Measurements from ENCODE around the gene EZH1. TPM values are rescaled to one million over a fixed set of nuclear protein-coding genes. Genes with fewer than 3 reads are reported as not detected.

EZH1 gene
- polyA plus RNA-seq, 1 donor from 2014 or later: 52.5 TPM

DNA sequence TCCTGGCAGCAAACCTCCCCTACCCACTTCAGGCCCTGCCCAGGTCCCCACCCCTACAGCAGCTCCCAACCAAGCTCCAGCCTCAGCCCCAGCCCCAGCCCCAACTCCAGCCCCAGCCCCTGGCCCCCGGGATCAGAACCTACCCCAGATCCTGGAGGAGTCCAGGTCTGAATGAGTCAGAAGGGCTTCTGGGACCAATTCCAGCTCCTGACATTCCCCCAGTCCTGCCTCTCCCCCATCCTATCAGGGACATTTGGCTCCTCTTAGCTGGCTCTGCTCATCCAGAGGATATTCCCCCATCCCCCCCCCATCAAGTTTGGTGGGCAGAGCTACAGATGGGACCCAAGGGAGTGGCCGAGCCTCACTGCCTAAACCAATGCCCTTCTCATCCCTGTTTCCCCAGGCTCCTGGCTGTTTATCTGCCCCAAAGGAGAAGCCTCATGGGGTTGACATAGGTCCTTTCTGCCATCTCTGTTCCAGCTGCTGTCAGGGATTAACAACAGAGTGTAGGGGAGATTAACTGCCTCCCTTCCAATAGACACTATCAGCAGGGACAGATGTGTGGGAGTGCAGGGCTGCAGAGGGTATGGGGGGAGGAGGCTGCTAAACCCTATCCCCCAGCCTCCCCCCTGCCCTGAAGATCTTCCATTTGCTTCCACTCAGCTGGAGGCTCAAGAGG lies 46.0 kb downstream of the EZH1 start:
- TF ChIP-seq SMC3 (conservative IDR thresholded peaks at IDR 0.05; ENCODE audit: poor library complexity): no peak
- TF ChIP-seq EZH2 (IDR thresholded peaks at IDR 0.05; ENCODE audit: borderline replicate concordance, insufficient read depth, low read length, poor library complexity, severe bottlenecking): no peak
- no peak for TF ChIP-seq MXI1 (conservative IDR thresholded peaks at IDR 0.05; ENCODE audit: poor library complexity, severe bottlenecking)
- no peaks in the 10 kb centered on the region for H3K9me2 ChIP-seq (ENCODE audit: insufficient read depth, low read length)
- no peak overlapping the region for H3K9ac ChIP-seq (ENCODE audit: low read length)
- H2AFZ ChIP-seq (ENCODE audit: low read depth, low read length): no peak overlapping the region
- H3K27me3 ChIP-seq (ENCODE audit: insufficient read depth, low read depth, low read length): no peaks in the 10 kb centered on the region
- H3K36me3 ChIP-seq (ENCODE audit: insufficient read depth, low read length): peaks cover 5% of the 10 kb centered on the region
- no peaks in the 10 kb centered on the region for H3K9me3 ChIP-seq (ENCODE audit: low read length)
- no peaks in the 10 kb centered on the region for H3K79me2 ChIP-seq (replicated peaks; ENCODE audit: insufficient read depth, low read length)
- no peaks in the 10 kb centered on the region for H4K20me1 ChIP-seq (ENCODE audit: insufficient read depth)
- no peak overlapping the region for H3K27ac ChIP-seq (ENCODE audit: low read length)
- no peaks in the 10 kb centered on the region for H3F3A ChIP-seq (ENCODE audit: insufficient read depth, low read length, poor library complexity, severe bottlenecking)
- no peak overlapping the region for H3K4me2 ChIP-seq (ENCODE audit: low read length)
- no peak overlapping the region for H3K4me3 ChIP-seq (ENCODE audit: low read length)

DNA sequence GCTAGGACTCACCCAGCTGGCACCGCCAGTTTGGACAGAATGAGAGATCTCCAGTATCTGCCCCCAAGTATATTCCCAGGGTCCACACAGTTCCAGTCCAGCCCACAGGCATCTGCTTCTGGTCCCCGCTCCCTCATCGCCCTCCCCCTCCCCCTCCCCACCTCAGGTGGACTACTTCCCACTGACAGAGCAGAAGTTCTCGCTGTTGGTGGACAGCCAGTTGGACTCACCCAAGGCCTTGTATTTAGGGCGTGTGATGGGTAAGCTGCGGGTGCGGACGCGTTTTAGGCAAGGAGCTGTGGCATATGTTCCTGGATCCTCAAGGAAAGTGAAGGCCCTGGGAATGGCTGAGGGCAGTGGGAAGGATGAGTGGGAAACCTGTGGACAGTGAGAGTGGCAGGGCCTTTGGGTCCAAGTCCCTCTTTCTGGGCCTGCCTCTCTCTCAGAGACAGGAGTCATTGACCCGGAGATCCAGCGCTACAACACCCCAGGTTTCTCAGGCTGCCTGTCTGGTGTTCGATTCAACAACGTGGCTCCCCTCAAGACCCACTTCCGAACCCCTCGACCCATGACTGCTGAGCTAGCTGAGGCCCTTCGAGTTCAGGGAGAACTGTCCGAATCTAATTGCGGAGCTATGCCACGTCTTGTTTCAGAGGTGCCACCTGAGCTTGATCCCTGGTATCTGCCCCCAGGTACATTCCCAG lies 47.6 kb downstream of the EZH1 start:
- H3K9me2 ChIP-seq (ENCODE audit: insufficient read depth, low read length): no peaks in the 10 kb centered on the region
- H3F3A ChIP-seq (ENCODE audit: insufficient read depth, low read length, poor library complexity, severe bottlenecking): no peaks in the 10 kb centered on the region
- no peak overlapping the region for H3K4me3 ChIP-seq (ENCODE audit: low read length)
- no peak overlapping the region for H3K9ac ChIP-seq (ENCODE audit: low read length)
- TF ChIP-seq, protein P1, sequence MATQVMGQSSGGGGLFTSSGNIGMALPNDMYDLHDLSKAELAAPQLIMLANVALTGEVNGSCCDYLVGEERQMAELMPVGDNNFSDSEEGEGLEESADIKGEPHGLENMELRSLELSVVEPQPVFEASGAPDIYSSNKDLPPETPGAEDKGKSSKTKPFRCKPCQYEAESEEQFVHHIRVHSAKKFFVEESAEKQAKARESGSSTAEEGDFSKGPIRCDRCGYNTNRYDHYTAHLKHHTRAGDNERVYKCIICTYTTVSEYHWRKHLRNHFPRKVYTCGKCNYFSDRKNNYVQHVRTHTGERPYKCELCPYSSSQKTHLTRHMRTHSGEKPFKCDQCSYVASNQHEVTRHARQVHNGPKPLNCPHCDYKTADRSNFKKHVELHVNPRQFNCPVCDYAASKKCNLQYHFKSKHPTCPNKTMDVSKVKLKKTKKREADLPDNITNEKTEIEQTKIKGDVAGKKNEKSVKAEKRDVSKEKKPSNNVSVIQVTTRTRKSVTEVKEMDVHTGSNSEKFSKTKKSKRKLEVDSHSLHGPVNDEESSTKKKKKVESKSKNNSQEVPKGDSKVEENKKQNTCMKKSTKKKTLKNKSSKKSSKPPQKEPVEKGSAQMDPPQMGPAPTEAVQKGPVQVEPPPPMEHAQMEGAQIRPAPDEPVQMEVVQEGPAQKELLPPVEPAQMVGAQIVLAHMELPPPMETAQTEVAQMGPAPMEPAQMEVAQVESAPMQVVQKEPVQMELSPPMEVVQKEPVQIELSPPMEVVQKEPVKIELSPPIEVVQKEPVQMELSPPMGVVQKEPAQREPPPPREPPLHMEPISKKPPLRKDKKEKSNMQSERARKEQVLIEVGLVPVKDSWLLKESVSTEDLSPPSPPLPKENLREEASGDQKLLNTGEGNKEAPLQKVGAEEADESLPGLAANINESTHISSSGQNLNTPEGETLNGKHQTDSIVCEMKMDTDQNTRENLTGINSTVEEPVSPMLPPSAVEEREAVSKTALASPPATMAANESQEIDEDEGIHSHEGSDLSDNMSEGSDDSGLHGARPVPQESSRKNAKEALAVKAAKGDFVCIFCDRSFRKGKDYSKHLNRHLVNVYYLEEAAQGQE (IDR thresholded peaks at IDR 0.05; ENCODE audit: borderline replicate concordance): no peak
- TF ChIP-seq RAD21 (conservative IDR thresholded peaks at IDR 0.05) (no peak), EP300 (conservative IDR thresholded peaks at IDR 0.05; ENCODE audit: poor library complexity, severe bottlenecking) (no peak), TAF1 (IDR thresholded peaks at IDR 0.05; ENCODE audit: low read depth) (no peak), EZH2 (IDR thresholded peaks at IDR 0.05; ENCODE audit: borderline replicate concordance, insufficient read depth, low read length, poor library complexity, severe bottlenecking) (no peak), MXI1 (conservative IDR thresholded peaks at IDR 0.05; ENCODE audit: poor library complexity, severe bottlenecking) (no peak), POLR2AphosphoS5 (IDR thresholded peaks at IDR 0.05) (no peak), SMC3 (conservative IDR thresholded peaks at IDR 0.05; ENCODE audit: poor library complexity) (no peak)
- TF ChIP-seq, protein P2, sequence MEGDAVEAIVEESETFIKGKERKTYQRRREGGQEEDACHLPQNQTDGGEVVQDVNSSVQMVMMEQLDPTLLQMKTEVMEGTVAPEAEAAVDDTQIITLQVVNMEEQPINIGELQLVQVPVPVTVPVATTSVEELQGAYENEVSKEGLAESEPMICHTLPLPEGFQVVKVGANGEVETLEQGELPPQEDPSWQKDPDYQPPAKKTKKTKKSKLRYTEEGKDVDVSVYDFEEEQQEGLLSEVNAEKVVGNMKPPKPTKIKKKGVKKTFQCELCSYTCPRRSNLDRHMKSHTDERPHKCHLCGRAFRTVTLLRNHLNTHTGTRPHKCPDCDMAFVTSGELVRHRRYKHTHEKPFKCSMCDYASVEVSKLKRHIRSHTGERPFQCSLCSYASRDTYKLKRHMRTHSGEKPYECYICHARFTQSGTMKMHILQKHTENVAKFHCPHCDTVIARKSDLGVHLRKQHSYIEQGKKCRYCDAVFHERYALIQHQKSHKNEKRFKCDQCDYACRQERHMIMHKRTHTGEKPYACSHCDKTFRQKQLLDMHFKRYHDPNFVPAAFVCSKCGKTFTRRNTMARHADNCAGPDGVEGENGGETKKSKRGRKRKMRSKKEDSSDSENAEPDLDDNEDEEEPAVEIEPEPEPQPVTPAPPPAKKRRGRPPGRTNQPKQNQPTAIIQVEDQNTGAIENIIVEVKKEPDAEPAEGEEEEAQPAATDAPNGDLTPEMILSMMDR (IDR thresholded peaks at IDR 0.05; ENCODE audit: poor library complexity, severe bottlenecking): no peak
- H2AFZ ChIP-seq (ENCODE audit: low read depth, low read length): no peak overlapping the region
- no peaks in the 10 kb centered on the region for H3K9me3 ChIP-seq (ENCODE audit: low read length)
- no peak overlapping the region for H3K4me2 ChIP-seq (ENCODE audit: low read length)
- H3K79me2 ChIP-seq (replicated peaks; ENCODE audit: insufficient read depth, low read length): no peaks in the 10 kb centered on the region
- peaks cover 5% of the 10 kb centered on the region for H3K36me3 ChIP-seq (ENCODE audit: insufficient read depth, low read length)
- H4K20me1 ChIP-seq (ENCODE audit: insufficient read depth): no peaks in the 10 kb centered on the region
- no peak overlapping the region for H3K27ac ChIP-seq (ENCODE audit: low read length)
- no peaks in the 10 kb centered on the region for H3K27me3 ChIP-seq (ENCODE audit: insufficient read depth, low read depth, low read length)
